ENCODE measurements around the gene REXO5.
"Not testable (repeated sequence)": the region's sequence is repeated elsewhere in the genome, so short reads cannot be mapped to it uniquely, and the experiment has no call there.

DNA sequence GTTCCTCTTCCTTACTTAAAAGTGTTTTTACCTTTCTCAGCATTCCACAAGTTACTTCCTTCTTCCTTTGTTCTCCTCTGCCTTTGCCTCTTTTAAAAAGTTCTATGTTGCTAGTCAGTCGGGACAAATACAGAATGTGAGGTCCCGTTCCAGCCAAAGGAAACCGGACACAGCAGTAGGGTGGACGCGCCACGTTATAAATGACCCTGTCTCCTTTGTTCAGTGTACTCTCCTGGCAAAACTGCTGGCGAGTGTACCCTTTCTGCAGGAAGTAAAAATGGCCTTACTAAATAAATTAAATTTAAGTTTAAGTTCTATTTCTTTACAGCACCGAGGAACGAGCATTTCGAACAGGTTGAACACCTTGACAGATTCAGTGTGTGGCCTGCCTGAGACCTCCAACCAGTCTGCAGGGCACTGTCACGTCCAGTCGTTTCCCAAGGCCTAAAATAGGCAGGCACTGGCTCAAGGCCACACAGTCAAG lies 601 bp upstream of the REXO5 start:
- TF ChIP-seq CTCF (conservative IDR thresholded peaks at IDR 0.05 in 1 of 2, IDR thresholded peaks at IDR 0.05 in 1 of 2; ENCODE audit: extremely low read depth in 1 of 2, insufficient read depth in 1 of 2, low read depth in 1 of 2, low read length in 2 of 2); EZH2 (IDR thresholded peaks at IDR 0.05; ENCODE audit: borderline replicate concordance, low read length): not testable (repeated sequence)

Data from mammary epithelial cell (primary cell).